ENCODE measurements around the gene TESK2. TPM values are rescaled to one million over a fixed set of nuclear protein-coding genes. Genes with fewer than 3 reads are reported as not detected.

TESK2 gene
- polyA plus RNA-seq, 1 donor from 2014 or later, result 0.51 TPM

DNA sequence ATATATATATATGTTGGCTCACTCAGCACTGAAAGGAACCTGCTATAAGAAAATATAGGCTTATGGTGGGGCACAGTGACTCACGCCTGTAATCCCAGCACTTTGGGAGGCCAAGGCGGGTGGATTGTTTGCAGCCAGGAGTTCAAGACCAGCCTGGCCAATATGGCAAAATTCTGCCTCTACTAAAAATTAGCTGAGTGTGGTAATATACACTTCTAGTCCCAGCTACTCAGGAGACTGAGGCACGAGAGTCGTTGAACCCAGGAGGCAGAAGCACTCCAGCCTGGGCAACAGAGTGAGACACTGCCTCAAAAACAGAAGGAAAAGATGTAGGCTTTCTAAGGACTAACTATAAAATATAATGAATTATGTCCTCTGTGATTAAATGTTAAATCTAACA lies 136.1 kb downstream of the TESK2 start:
- Histone ChIP-seq H3K36me3 (ENCODE audit: insufficient read depth, low read length) (no peaks in the 10 kb centered on the region), H3K27ac (ENCODE audit: low read length) (no peak overlapping the region), H3K9me3 (ENCODE audit: low read length) (no peaks in the 10 kb centered on the region), H3K4me2 (ENCODE audit: low read length) (no peak overlapping the region), H2AFZ (ENCODE audit: low read depth, low read length) (no peak overlapping the region), H3F3A (ENCODE audit: insufficient read depth, low read length, poor library complexity, severe bottlenecking) (no peaks in the 10 kb centered on the region), H3K9ac (ENCODE audit: low read length) (no peak overlapping the region), H3K79me2 (replicated peaks; ENCODE audit: insufficient read depth, low read length) (no peaks in the 10 kb centered on the region), H3K4me3 (ENCODE audit: low read length) (no peak overlapping the region), H3K9me2 (ENCODE audit: insufficient read depth, low read length) (no peaks in the 10 kb centered on the region), H4K20me1 (ENCODE audit: insufficient read depth) (no peaks in the 10 kb centered on the region), H3K27me3 (ENCODE audit: insufficient read depth, low read depth, low read length) (no peaks in the 10 kb centered on the region)
- no peak for TF ChIP-seq TAF1 (IDR thresholded peaks at IDR 0.05; ENCODE audit: low read depth)
- no peak for TF ChIP-seq EP300 (conservative IDR thresholded peaks at IDR 0.05; ENCODE audit: poor library complexity, severe bottlenecking)
- TF ChIP-seq CTCF (IDR thresholded peaks at IDR 0.05; ENCODE audit: poor library complexity, severe bottlenecking), result no peak
- no peak for TF ChIP-seq POLR2AphosphoS5 (IDR thresholded peaks at IDR 0.05)
- TF ChIP-seq SMC3 (conservative IDR thresholded peaks at IDR 0.05; ENCODE audit: poor library complexity), result no peak
- TF ChIP-seq EZH2 (IDR thresholded peaks at IDR 0.05; ENCODE audit: borderline replicate concordance, insufficient read depth, low read length, poor library complexity, severe bottlenecking), result no peak
- TF ChIP-seq MXI1 (conservative IDR thresholded peaks at IDR 0.05; ENCODE audit: poor library complexity, severe bottlenecking), result no peak
- no peak for TF ChIP-seq REST (IDR thresholded peaks at IDR 0.05; ENCODE audit: borderline replicate concordance)
- TF ChIP-seq RAD21 (conservative IDR thresholded peaks at IDR 0.05), result no peak

GRCh38 chr1:45353685-45354084 lies 137.3 kb downstream of the TESK2 start:
- no peak overlapping the region for H3K4me3 ChIP-seq (ENCODE audit: low read length)
- H3K27ac ChIP-seq (ENCODE audit: low read length), result no peak overlapping the region
- H3K9me2 ChIP-seq (ENCODE audit: insufficient read depth, low read length), result no peaks in the 10 kb centered on the region
- no peaks in the 10 kb centered on the region for H3F3A ChIP-seq (ENCODE audit: insufficient read depth, low read length, poor library complexity, severe bottlenecking)
- no peaks in the 10 kb centered on the region for H3K79me2 ChIP-seq (replicated peaks; ENCODE audit: insufficient read depth, low read length)
- no peak overlapping the region for H2AFZ ChIP-seq (ENCODE audit: low read depth, low read length)
- H3K9me3 ChIP-seq (ENCODE audit: low read length), result no peaks in the 10 kb centered on the region
- H4K20me1 ChIP-seq (ENCODE audit: insufficient read depth), result no peaks in the 10 kb centered on the region
- H3K27me3 ChIP-seq (ENCODE audit: insufficient read depth, low read depth, low read length), result no peaks in the 10 kb centered on the region
- H3K9ac ChIP-seq (ENCODE audit: low read length), result no peak overlapping the region
- TF ChIP-seq SMC3 (conservative IDR thresholded peaks at IDR 0.05; ENCODE audit: poor library complexity) (no peak), EZH2 (IDR thresholded peaks at IDR 0.05; ENCODE audit: borderline replicate concordance, insufficient read depth, low read length, poor library complexity, severe bottlenecking) (no peak), MXI1 (conservative IDR thresholded peaks at IDR 0.05; ENCODE audit: poor library complexity, severe bottlenecking) (no peak), POLR2AphosphoS5 (IDR thresholded peaks at IDR 0.05) (no peak), REST (IDR thresholded peaks at IDR 0.05; ENCODE audit: borderline replicate concordance) (no peak), EP300 (conservative IDR thresholded peaks at IDR 0.05; ENCODE audit: poor library complexity, severe bottlenecking) (no peak), TAF1 (IDR thresholded peaks at IDR 0.05; ENCODE audit: low read depth) (no peak), CTCF (IDR thresholded peaks at IDR 0.05; ENCODE audit: poor library complexity, severe bottlenecking) (no peak)
- no peak overlapping the region for H3K4me2 ChIP-seq (ENCODE audit: low read length)
- no peaks in the 10 kb centered on the region for H3K36me3 ChIP-seq (ENCODE audit: insufficient read depth, low read length)

Measured in neural cell (in vitro differentiated cells).